B cell (primary cell): ENCODE data around the gene TAF8.
"Not testable (repeated sequence)": the region's sequence is repeated elsewhere in the genome, so short reads cannot be mapped to it uniquely, and the experiment has no call there.

ENCODE experiments used
- EZH2 ChIP-seq: IDR thresholded peaks from 2 replicates; pipeline ENCODE4 v1.6.1; 2012; ENCODE audit warnings: borderline replicate concordance, low read depth, mild to moderate bottlenecking, moderate library complexity, low read length; ENCODE audit not compliant: insufficient read depth, poor library complexity, severe bottlenecking
- TF ChIP-seq, protein P1 (sequence below): fragments of 200-600 bp; IDR thresholded peaks from one replicate; pipeline ENCODE4 v1.8.0; 2022; ENCODE audit warnings: antibody characterized with exemption, mild to moderate bottlenecking

GRCh38 chr6:42003658-42004057, 46.7 kb upstream of the TAF8 start:
- TF ChIP-seq, protein P1, sequence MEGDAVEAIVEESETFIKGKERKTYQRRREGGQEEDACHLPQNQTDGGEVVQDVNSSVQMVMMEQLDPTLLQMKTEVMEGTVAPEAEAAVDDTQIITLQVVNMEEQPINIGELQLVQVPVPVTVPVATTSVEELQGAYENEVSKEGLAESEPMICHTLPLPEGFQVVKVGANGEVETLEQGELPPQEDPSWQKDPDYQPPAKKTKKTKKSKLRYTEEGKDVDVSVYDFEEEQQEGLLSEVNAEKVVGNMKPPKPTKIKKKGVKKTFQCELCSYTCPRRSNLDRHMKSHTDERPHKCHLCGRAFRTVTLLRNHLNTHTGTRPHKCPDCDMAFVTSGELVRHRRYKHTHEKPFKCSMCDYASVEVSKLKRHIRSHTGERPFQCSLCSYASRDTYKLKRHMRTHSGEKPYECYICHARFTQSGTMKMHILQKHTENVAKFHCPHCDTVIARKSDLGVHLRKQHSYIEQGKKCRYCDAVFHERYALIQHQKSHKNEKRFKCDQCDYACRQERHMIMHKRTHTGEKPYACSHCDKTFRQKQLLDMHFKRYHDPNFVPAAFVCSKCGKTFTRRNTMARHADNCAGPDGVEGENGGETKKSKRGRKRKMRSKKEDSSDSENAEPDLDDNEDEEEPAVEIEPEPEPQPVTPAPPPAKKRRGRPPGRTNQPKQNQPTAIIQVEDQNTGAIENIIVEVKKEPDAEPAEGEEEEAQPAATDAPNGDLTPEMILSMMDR: not testable (repeated sequence)
- TF ChIP-seq EZH2: not testable (repeated sequence)
